GM19467 (cell line): Measurements from ENCODE around the gene FHOD3.
"Not testable (repeated sequence)": the region's sequence is repeated elsewhere in the genome, so short reads cannot be mapped to it uniquely, and the experiment has no call there.

Experiments used
- ATAC-seq: cut with Tn5 transposase; IDR thresholded peaks from one replicate; pipeline ENCODE4 v1.9.1; 2021; ENCODE audit warnings: mild to moderate bottlenecking, moderate library complexity; ENCODE audit not compliant: unreplicated experiment

FHOD3 gene

DNA sequence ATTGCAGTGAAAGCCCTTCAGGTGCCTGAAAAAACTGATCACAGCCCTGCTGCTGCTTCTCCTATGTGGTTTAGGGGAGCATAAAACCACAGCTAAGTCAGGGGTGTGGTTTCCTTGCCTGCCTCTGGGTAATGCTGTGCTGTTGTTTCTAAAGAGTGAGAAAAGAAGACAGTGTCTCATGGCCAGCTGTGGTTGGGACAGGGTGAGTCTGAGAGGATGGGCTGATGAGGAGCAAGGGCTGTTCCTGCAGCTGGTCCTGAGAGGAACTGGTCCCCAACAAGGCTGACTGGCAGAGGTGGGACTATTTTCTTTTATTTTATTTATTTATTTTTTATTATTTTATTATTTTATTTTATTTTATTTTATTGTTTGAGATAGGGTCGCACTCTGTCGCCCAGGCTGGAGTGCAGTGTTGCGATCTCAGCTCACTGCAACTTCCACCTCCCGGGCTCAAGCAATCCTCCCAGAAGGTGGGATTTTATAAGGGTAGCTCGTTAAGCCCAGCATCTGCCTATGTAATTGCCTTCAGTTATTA is 236.7 kb downstream of the FHOD3 start:
- no peak for ATAC-seq

GRCh38 chr18:36535202-36535935 is 237.9 kb downstream of the FHOD3 start:
- ATAC-seq, result no peak

GRCh38 chr18:36536426-36536825 is 238.9 kb downstream of the FHOD3 start:
- ATAC-seq, result no peak

DNA sequence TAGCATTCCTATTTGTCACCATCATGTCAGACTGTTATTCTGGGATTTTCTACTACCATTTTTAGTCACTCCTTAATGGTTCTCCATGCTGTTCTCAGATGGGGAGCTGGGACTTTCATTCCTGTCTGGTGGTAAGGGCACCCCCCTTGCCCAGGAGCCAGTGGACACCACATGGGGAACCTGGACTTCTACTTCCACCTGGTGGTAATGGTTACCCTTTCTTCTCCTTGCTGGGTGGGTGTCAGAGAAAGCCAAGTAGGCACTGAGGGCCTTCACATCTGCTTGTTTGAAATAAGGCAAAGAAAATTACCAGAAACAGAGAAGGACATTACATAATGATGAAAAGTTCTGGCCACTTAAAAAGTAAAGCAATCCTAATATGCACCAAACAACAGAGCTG is 239.8 kb downstream of the FHOD3 start:
- no peak for ATAC-seq

DNA sequence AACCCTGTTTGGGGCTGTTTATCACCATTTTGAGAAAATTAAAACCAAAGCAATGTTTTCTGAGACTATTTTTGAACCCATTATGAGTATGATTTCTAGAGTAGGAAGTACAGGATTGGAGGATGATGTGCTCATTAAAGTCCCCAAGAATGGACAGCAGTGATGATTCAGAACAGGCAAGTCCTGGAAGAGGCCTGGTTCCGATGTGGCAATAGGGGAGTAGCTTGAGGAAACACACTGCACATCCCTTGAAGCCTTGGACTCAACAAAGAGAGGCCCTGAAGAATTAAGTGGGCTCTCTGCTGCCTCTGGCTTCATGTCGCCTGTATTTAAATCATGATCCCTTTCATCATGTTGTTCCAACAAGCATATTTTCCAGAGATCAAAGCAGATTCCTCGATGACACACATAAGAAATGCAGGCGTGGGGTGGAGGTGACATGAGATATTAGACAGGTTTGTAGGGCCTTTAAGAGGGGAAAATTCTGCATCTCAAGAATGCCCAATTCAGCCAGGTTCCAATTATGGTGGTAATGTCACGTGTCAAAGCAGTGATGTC is 242.2 kb downstream of the FHOD3 start:
- no peak for ATAC-seq

DNA sequence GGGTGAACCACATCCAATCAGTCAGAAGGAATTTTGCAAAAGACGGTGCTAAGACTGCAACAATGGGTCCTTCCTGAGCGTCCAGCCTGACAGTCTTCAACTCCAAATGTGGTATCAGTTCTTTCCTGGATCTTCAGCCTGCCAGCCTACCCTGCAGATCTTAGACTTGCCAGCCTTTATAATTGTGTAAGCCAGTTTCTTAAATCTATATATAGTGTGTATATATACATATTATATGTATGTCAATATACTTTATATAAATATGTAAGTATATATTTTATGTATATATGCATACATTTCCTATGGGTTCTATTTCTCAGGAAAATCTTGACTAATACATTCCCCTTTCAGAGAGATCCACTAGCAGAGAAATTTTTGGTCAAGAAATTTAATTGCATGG is 245.5 kb downstream of the FHOD3 start:
- no peak for ATAC-seq

- ATAC-seq, result no peak
Observed at GRCh38 chr18:36543991-36544725, 246.6 kb downstream of the FHOD3 start.

DNA sequence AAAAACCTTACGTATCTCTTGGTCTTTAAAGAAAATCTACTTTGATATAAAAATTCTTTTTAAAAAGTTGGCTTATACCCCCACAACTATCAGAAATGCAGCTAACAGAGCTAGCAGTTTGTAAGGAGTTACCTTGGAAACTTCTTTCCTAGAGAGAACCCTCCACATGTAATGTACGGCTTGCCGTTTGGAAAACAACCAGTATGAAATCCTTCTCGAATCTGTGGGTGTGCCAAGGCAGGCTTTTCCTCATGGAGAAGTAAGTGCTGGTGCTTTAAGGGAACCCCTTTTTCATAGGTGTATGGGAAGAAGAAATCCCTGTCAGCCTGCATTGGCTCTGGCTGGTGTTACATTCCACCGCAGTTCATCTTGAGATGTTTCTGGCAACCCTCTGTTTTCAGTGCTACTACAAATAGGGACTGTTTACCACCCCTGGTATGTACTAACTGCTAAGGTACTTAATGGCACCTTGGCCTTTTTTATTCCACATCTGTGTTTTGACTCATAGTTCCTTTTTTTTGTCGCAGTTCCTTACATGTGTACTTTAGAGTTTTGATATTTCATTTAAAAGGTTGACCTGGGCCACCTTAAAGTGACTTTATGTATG is 248.4 kb downstream of the FHOD3 start:
- ATAC-seq, result no peak

DNA sequence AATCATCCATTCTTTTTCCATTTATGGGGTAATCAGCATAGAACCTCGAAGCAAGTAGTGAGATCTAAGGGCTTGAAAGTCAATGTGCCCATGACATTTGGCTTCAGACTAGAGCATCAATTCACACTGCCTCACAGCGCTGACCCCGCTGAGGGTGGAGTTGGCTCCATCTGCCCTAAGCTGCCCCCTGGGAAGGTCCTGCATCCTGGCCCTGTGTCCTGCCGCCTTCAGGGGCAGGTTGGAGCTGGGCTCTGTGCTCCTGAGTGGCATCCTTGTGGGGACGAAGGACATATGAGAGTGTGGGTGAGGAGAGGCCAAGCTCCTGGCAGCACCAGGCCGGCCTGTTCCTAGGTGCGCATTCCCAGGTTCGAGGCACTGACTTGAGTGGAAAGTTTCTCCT is 249.4 kb downstream of the FHOD3 start:
- no peak for ATAC-seq

DNA sequence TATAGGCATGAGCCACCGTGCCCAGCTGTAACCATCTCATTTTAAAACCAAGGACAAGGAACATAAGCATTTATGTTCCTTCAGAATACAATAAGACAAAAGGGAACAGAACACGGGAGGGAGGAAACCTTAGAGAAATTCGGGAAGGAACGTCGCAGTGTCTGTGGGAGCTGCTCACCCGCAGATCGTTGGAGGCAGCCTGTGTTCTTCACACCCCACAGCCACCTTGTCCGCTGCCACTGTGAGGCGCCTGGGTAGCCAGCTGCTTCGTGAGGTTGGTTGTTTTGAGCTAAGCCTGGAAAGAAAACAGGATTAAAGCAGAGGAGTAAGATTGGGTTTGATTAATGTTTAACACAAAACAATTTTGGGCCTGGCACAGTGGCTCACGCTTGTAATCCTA is 250.0 kb downstream of the FHOD3 start:
- ATAC-seq, result no peak

DNA sequence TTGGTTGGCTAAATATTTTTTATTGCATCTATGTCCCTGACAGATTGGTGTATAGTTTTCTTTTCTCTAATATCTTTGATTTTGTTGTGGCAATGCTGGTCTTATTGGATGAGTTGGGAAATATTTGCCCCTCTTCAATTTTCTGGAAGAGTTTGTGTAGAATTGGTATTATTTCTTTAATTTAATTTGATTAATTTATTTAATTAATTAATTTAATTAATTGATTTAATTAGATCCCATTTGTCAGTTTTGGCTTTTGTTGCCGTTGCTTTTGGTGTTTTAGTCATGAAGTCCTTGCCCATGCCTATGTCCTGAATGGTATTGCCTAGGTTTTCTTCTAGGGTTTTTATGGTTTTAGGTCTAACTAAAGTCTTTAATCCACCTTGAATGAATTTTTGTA is 253.8 kb downstream of the FHOD3 start:
- ATAC-seq, result not testable (repeated sequence)

- no peak for ATAC-seq
Observed at GRCh38 chr18:36558234-36558633, 260.7 kb downstream of the FHOD3 start.

GRCh38 chr18:36559149-36559857 is 261.8 kb downstream of the FHOD3 start:
- ATAC-seq, result no peak

DNA sequence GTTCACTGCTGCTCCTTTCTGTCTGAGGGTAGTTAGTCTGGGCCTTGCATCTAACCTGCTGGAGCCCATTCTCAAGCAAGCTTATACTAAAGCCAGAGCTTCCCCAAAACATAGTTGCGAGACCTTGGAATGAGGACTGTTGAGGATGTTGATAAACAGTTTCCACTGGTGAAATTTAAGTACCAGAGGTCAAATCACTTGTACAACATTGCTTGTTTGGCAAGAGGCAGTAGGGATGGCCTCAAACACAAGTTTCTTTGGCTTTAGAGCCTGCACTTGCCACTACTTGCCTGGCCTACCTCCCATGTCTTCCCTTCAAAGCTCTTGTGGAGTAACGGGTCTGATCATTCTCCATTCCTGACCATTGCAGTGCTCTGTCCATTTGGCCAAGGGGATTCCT is 262.7 kb downstream of the FHOD3 start:
- no peak for ATAC-seq

DNA sequence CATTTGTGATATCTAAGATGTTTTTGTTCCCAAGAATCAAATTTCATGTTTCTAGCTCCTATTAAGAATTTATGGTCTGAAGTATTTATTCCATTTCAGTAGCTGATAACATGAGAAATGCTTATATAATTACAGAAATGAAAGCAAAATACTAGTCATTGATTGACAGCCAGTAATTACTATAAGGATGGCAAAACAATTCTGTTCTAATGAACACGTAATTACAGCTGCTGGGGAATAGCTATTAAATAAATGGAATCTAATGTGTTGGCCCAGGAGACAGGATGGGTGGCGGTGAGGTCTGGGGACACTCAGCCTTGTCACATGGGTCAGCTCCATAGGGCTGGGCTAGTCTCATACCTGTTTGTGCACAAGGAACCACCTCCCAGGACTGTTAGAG is 263.5 kb downstream of the FHOD3 start:
- ATAC-seq, result no peak

DNA sequence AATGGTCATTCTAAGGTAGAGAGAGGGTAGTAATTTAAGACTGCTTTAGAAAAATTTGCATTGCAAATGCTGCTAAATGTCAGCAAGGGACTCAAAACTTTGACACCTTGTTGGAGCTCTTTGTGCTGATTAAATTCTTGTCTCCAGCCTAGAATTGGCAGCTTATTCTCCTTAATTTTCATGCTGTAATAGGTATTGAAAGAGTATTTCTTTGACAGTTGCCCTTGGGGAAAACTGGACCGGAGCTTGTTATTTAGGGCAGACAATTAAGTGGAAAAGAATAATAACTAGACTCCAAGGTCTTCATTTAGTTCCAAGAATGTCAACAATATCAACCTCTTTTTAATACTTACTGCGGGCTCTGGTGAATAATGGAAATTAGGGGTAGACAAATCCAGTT is 267.3 kb downstream of the FHOD3 start:
- no peak for ATAC-seq

DNA sequence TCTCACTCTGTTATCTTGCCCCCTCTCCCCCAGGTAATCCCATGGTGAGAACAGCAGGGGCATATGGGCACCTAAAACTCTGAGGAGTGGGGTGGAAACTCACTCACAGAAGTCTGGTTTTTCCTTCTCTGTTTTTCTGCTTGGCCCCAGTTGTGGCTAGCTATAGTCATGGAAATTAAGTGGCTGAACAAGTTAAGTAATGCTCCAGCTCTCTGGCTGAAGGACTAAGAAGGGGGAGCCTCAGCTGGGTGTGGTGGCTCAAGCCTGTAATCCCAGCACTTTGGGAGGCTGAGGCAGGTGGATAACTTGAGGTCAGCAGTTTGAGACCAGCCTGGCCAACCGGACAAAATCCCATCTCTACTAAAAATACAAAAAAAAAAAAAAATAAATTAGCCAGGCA is 270.3 kb downstream of the FHOD3 start:
- ATAC-seq, result no peak

DNA sequence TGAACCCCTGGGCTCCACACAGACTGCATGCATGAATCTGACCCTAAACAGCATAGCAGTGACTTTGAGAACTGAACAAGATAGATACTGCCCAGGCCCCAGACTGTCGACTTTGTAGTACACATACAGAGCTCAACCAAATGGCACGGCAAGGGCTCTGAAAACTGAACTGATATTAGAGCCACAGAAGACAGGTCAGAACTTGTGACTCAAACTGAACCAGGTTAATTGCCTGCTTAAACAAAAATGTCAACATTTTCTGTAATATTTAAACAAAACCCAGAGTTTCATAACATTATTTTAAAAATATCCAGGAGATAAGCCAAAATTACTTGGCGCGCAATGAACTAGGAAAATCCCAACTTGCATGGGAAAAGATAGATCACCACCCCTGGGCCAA is 271.0 kb downstream of the FHOD3 start:
- no peak for ATAC-seq

DNA sequence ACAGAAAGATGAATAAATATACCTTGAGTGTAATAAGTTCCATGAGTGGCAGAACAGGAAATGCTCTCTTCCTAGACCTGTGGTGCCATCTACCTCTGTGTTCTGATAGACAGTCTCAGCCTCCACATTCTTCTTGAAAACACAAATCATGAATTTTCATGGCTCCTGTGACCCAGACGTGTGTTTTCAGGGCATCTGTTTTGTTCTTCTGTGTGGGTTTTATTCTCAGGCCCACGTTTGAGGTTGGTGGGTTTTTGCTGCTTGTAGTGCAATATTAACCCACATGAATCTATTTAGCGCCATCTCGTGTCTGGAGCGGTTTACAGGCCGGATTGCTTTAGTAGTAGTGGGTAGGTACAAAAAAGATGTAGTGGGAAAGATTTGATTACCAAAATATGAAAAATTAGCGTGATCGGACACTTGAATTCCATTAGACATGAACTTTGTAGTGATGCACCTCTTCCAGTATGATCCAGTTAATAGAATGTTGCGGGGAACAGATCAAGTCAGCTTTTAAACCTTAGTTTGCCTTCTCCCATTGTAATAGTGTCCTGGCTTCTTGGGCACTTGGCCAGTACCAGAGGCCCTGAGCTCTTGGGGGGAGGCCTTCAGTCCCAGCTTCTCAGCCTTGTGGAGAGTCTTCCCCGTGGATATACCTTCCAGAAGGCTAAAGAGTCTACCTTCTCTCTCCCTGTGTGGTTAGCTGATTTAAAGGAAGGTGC is 274.8 kb downstream of the FHOD3 start:
- no peak for ATAC-seq

DNA sequence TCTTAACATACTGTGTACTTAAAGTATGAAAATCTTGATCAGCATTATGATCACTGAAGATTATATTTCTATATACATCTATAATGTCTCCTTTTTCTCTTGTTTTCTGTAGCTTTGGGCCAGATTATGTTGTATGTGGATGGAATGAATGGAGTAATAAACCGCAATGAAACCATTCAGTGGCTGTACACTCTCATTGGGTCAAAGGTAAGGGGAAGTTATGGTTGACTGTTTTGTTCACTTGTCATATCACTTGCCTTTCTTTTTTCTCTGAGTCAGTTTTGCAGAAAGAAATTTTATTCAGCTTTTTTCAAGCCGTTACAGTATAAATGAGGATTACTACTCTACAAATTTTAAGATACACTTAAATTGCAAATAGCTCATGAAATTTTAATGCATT is 278.8 kb downstream of the FHOD3 start:
- ATAC-seq, result no peak
